ENCODE measurements around the gene FASTKD1. TPM values are rescaled to one million over a fixed set of nuclear protein-coding genes. Genes with fewer than 3 reads are reported as not detected.
"Not testable (repeated sequence)": the region's sequence is repeated elsewhere in the genome, so short reads cannot be mapped to it uniquely, and the experiment has no call there.

The FASTKD1 gene
- total RNA-seq, 1 donor, result 14.5 TPM

DNA sequence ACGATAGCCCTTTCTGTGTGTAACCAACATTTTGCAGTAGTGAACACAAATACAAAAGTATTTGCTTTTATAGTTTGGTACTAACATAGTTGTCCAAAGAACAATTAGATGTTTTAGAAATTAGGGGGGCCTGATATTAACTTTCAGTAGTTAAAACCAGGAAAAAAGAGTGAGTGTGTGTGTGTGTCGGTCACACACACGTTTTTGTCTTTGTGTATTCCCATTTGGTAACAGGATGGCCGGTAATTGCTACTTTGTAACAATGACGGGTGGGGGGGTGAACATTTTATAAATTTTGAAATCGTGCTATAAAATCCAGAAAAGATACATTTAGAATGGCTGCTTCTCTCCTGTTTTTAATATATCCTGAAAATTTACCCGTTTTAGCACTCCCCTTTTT is 12.0 kb upstream of the FASTKD1 start:
- DNase-seq (ENCODE audit: insufficient read length, low spot score, missing footprints), result peak; percentile 65
- Histone ChIP-seq H3K4me2 (ENCODE audit: insufficient read depth, low read length) (peak overlapping the region; percentile 99), H2AFZ (ENCODE audit: low read length) (no peak overlapping the region), H3K9me3 (ENCODE audit: low read depth, low read length) (no peaks in the 10 kb centered on the region), H4K20me1 (ENCODE audit: insufficient read depth, low read length) (peaks cover 19% of the 10 kb centered on the region), H3K79me2 (ENCODE audit: insufficient read depth, low read length) (peaks cover 63% of the 10 kb centered on the region), H3K36me3 (ENCODE audit: insufficient read depth, low read length) (no peaks in the 10 kb centered on the region), H3K27ac (ENCODE audit: low read depth, low read length) (peak overlapping the region; percentile 92), H3K27me3 (ENCODE audit: insufficient read depth, low read length) (no peaks in the 10 kb centered on the region), H3K4me3 (ENCODE audit: insufficient read depth, low read length) (peak overlapping the region; percentile 93), H3K4me1 (ENCODE audit: insufficient read depth, low read length) (peaks cover 13% of the 10 kb centered on the region)
- TF ChIP-seq, protein P1, sequence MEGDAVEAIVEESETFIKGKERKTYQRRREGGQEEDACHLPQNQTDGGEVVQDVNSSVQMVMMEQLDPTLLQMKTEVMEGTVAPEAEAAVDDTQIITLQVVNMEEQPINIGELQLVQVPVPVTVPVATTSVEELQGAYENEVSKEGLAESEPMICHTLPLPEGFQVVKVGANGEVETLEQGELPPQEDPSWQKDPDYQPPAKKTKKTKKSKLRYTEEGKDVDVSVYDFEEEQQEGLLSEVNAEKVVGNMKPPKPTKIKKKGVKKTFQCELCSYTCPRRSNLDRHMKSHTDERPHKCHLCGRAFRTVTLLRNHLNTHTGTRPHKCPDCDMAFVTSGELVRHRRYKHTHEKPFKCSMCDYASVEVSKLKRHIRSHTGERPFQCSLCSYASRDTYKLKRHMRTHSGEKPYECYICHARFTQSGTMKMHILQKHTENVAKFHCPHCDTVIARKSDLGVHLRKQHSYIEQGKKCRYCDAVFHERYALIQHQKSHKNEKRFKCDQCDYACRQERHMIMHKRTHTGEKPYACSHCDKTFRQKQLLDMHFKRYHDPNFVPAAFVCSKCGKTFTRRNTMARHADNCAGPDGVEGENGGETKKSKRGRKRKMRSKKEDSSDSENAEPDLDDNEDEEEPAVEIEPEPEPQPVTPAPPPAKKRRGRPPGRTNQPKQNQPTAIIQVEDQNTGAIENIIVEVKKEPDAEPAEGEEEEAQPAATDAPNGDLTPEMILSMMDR (IDR thresholded peaks at IDR 0.05; ENCODE audit: extremely low read depth, low read depth, low read length), result no peak

DNA sequence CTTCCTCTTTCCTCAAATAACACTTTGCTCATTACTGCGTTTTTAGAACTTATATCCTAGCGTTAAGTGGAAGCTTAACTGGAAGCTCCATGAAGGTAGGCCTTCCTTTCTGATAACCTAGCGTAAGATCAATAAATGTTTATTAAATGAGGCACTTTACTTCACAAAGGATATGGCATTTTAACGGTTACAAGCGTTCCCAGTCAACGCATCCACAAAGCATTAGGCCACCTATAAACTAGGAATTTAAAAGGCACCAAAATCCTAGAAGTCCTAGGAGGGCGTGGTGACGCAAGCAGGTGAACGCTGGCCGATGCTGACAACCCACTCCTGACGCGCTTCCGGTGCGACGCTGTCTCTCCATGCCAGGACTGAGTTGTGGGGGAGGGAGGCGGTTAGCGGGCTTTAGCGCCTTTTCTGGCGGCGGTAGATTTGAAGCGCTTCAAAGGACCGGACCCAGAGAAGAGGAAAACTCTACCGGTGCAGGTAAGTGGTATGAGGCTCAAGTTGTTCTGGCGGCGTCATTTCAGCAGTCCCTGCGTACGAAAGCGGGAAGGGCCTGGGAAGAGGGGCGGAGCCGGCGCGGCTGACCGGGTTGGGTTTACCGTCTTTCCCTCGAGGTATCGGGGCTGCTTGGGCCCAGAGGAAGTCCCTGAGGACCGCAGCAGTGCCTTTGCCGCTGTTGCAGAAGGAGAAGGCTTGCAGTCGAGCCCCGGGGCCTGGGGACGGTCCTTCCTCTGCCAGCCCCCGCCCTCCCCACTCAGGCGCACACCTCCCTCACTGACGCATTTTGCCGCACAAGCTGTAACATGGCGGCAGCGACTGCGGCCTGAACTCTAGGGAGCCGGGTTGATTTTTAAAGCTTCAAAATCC is 10.6 kb upstream of the FASTKD1 start, which contains the start of gene PPIG:
TSS of gene PPIG (plus strand) at position 347 of the 873 bp plus-strand sequence. CDS start 19,691 bp downstream, outside the sequence.
- TF ChIP-seq, protein P1 (IDR thresholded peaks at IDR 0.05; ENCODE audit: extremely low read depth, low read depth, low read length), result no peak
- H2AFZ ChIP-seq (ENCODE audit: low read length), result peak within 1 kb of the TSS; percentile 97
- DNase-seq (ENCODE audit: insufficient read length, low spot score, missing footprints), result peak; percentile 96
- peaks cover 13% of the 10 kb centered on the region for H3K4me1 ChIP-seq (ENCODE audit: insufficient read depth, low read length)
- H3K27me3 ChIP-seq (ENCODE audit: insufficient read depth, low read length), result no peaks in the 10 kb centered on the region
- H4K20me1 ChIP-seq (ENCODE audit: insufficient read depth, low read length), result peaks cover 18% of the 10 kb centered on the region
- peak within 1 kb of the TSS; percentile 93 for H3K4me3 ChIP-seq (ENCODE audit: insufficient read depth, low read length)
- peaks cover 49% of the 10 kb centered on the region for H3K79me2 ChIP-seq (ENCODE audit: insufficient read depth, low read length)
- peak within 1 kb of the TSS; percentile 99 for H3K4me2 ChIP-seq (ENCODE audit: insufficient read depth, low read length)
- no peaks in the 10 kb centered on the region for H3K36me3 ChIP-seq (ENCODE audit: insufficient read depth, low read length)
- H3K9me3 ChIP-seq (ENCODE audit: low read depth, low read length), result no peaks in the 10 kb centered on the region
- H3K27ac ChIP-seq (ENCODE audit: low read depth, low read length), result peak within 1 kb of the TSS; percentile 92

DNA sequence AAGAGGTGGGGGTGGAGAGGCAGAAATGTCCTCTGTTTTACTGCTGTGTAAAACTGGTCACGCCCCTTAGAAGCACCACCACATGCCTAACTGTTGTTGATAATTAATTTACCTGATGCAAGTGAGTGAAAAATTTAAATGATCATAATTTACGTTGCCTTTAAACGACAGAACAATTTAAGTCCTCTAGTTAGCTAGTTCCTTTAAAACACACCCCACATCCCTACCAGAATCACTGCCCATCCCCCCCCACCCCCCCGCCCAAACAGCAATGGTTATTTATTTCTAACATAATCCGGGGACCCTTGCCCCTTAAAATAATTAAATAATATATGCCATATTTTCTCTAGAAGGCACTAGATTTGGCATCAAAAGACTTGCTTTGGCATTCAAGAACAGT is 9.9 kb upstream of the FASTKD1 start:
- peaks cover 42% of the 10 kb centered on the region for H3K79me2 ChIP-seq (ENCODE audit: insufficient read depth, low read length)
- H3K27me3 ChIP-seq (ENCODE audit: insufficient read depth, low read length), result no peaks in the 10 kb centered on the region
- no peaks in the 10 kb centered on the region for H3K9me3 ChIP-seq (ENCODE audit: low read depth, low read length)
- TF ChIP-seq, protein P1 (IDR thresholded peaks at IDR 0.05; ENCODE audit: extremely low read depth, low read depth, low read length), result no peak
- DNase-seq (ENCODE audit: insufficient read length, low spot score, missing footprints), result no peak
- peaks cover 13% of the 10 kb centered on the region for H3K4me1 ChIP-seq (ENCODE audit: insufficient read depth, low read length)
- H3K4me3 ChIP-seq (ENCODE audit: insufficient read depth, low read length), result peak overlapping the region; percentile 93
- peak overlapping the region; percentile 99 for H3K4me2 ChIP-seq (ENCODE audit: insufficient read depth, low read length)
- H2AFZ ChIP-seq (ENCODE audit: low read length), result peak overlapping the region; percentile 97
- H3K36me3 ChIP-seq (ENCODE audit: insufficient read depth, low read length), result no peaks in the 10 kb centered on the region
- peaks cover 15% of the 10 kb centered on the region for H4K20me1 ChIP-seq (ENCODE audit: insufficient read depth, low read length)
- peak overlapping the region; percentile 92 for H3K27ac ChIP-seq (ENCODE audit: low read depth, low read length)

DNA sequence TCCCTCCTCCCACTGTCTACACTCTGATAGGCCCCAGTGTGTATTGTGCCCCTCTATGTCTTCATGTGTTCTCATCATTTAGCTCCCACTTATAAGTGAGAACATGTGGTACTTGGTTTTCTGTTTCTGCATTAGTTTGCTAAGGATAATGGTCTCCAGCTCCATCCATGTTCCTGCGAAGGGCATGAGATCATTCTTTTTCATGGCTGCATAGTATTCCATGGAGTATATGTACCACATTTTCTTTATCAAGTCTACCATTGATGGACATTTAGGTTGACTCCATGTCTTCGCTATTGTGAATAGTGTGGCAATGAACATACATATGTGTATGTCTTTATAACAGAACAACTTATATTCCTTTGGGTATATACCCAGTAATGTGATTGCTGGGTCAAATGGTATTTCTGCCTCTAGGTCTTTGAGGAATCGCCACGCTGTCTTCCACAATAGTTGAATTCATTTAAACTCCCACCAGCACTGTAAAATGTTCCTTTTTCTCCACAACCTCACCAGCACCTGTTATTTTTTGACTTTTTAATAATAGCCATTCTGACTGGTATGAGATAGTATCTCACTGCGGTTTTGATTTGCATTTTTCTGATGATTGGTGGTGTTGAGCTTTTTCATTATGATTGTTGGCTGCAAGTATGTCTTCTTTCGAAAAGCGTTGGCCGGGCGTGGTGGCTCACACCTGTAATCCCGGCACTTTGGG is 9.0 kb upstream of the FASTKD1 start:
- Histone ChIP-seq H3K79me2 (ENCODE audit: insufficient read depth, low read length) (peaks cover 34% of the 10 kb centered on the region), H3K4me1 (ENCODE audit: insufficient read depth, low read length) (peaks cover 13% of the 10 kb centered on the region), H4K20me1 (ENCODE audit: insufficient read depth, low read length) (peaks cover 13% of the 10 kb centered on the region)
- not testable (repeated sequence) for DNase-seq (ENCODE audit: insufficient read length, low spot score, missing footprints); H3K4me3 ChIP-seq (ENCODE audit: insufficient read depth, low read length); H3K27ac ChIP-seq (ENCODE audit: low read depth, low read length); H2AFZ ChIP-seq (ENCODE audit: low read length); H3K4me2 ChIP-seq (ENCODE audit: insufficient read depth, low read length); H3K27me3 ChIP-seq (ENCODE audit: insufficient read depth, low read length); H3K9me3 ChIP-seq (ENCODE audit: low read depth, low read length); H3K36me3 ChIP-seq (ENCODE audit: insufficient read depth, low read length)

All from osteoblast (primary cell).